Panc1 (cell line): ENCODE results near the gene PSMD8. TPM values are rescaled to one million over a fixed set of nuclear protein-coding genes. Genes with fewer than 3 reads are reported as not detected.
A peak's percentile ranks its signal among the peaks of the same experiment; 100 is the strongest.

Experiments used
- ATAC-seq: fragments of 200-7000 bp; cut with Tn5 transposase; 2 replicates; pipeline ENCODE4 v1.9.1; 2020; ENCODE audit warnings: mild to moderate bottlenecking, moderate library complexity
- BruUV-seq: library from RNA; stranded (reverse); fragments of 400-500 nt; replicated peaks from 2 replicates; lab custom pipeline; 2021; lab: Mats Ljungman, UMichigan
- CTCF ChIA-PET: fragments of 300-600 bp; sonication (Branson Sonifier 250); formaldehyde crosslinking; loops from one replicate; lab custom pipeline; 2022; ENCODE audit warnings: antibody characterized with exemption; lab: Charles Lee
- POLR2A ChIA-PET: fragments of 300-600 bp; sonication (Branson Sonifier 250); formaldehyde crosslinking; loops from one replicate; lab custom pipeline; 2022; ENCODE audit warnings: antibody characterized with exemption; lab: Charles Lee
- DNase-seq: peaks from one replicate; pipeline ENCODE4 v3.0.0-alpha.2; 2010; ENCODE audit warnings: low read depth, low spot score
- H3K27ac ChIP-seq: 2 replicates; pipeline ENCODE4 v1.5.1; 2011; ENCODE audit warnings: mild to moderate bottlenecking, low read length, inconsistent platforms
- H3K27me3 ChIP-seq: fragments of 200-500 bp; sonication (Bioruptor generic); 2 replicates; pipeline ENCODE4 v1.6.0; 2014; ENCODE audit warnings: low read length, inconsistent platforms; ENCODE audit not compliant: control insufficient read depth, insufficient read depth
- H3K36me3 ChIP-seq: fragments of 200-500 bp; sonication (Bioruptor generic); 2 replicates; pipeline ENCODE4 v1.5.1; 2014; ENCODE audit warnings: inconsistent platforms, mild to moderate bottlenecking, low read length, moderate library complexity; ENCODE audit not compliant: control insufficient read depth, insufficient read depth
- H3K4me1 ChIP-seq: 2 replicates; pipeline ENCODE4 v1.5.1; 2011; ENCODE audit warnings: inconsistent platforms, mild to moderate bottlenecking, low read length, moderate library complexity; ENCODE audit not compliant: control insufficient read depth, insufficient read depth
- H3K4me3 ChIP-seq, 2 experiments: 2 replicates each; pipeline ENCODE4 v1.5.1; 2011 to 2012; ENCODE audit warnings: low read depth in 2 of 2, low read length in 2 of 2, mild to moderate bottlenecking in 2 of 2, inconsistent platforms in 1 of 2, moderate library complexity in 1 of 2
- H3K9me3 ChIP-seq: fragments of 200-500 bp; sonication (Bioruptor generic); 2 replicates; pipeline ENCODE4 v1.5.1; 2014; ENCODE audit warnings: low read depth, mild to moderate bottlenecking, inconsistent platforms, low read length, moderate library complexity; ENCODE audit not compliant: control insufficient read depth, insufficient read depth
- POLR2AphosphoS5 ChIP-seq: IDR thresholded peaks from 2 replicates; pipeline ENCODE4 v1.6.1; 2012; ENCODE audit warnings: mild to moderate bottlenecking, low read depth, low read length, moderate library complexity
- SIN3A ChIP-seq: IDR thresholded peaks from 2 replicates; pipeline ENCODE4 v1.6.1; 2012; ENCODE audit warnings: low read depth, mild to moderate bottlenecking, low read length, moderate library complexity, borderline replicate concordance; ENCODE audit not compliant: insufficient read depth
- TCF7L2 ChIP-seq: IDR thresholded peaks from 2 replicates; pipeline ENCODE4 v1.6.1; 2011; ENCODE audit warnings: mild to moderate bottlenecking, low read depth, low read length, inconsistent platforms
- in situ Hi-C: cut with HindIII; loops from 2 replicates; pipeline ENCODE4 v1.10.0; 2016; ENCODE audit warnings: low sequenced_read_pairs, low pct_unique_long_range_greater_than_20kb
- intact Hi-C: fragments of 100-400 bp; cut with micrococcal nuclease; formaldehyde crosslinking; loops from one replicate; pipeline ENCODE4 v1.10.0; 2022; ENCODE audit not compliant: unreplicated experiment
- total RNA-seq: library from RNA; stranded (reverse); gene quantifications from one replicate; pipeline ENCODE4 v1.2.1, GENCODE V29; 2021; ENCODE audit not compliant: unreplicated experiment
- TF ChIP-seq, protein P1 (sequence below): fragments of 450-650 bp; IDR thresholded peaks from 2 replicates; pipeline ENCODE4 v1.5.1; 2017; ENCODE audit warnings: mild to moderate bottlenecking
- TF ChIP-seq, protein P2 (sequence below), 2 experiments: IDR thresholded peaks; 2 replicates each; pipeline ENCODE4 v1.6.1; 2011 to 2012; ENCODE audit warnings: low read depth in 2 of 2, control low read depth in 1 of 2, low read length in 1 of 2, mild to moderate bottlenecking in 1 of 2, moderate library complexity in 1 of 2; ENCODE audit not compliant: insufficient read depth in 1 of 2

Gene PSMD8
- total RNA-seq, 1 experiment from 2014 or later: 388 TPM

DNA sequence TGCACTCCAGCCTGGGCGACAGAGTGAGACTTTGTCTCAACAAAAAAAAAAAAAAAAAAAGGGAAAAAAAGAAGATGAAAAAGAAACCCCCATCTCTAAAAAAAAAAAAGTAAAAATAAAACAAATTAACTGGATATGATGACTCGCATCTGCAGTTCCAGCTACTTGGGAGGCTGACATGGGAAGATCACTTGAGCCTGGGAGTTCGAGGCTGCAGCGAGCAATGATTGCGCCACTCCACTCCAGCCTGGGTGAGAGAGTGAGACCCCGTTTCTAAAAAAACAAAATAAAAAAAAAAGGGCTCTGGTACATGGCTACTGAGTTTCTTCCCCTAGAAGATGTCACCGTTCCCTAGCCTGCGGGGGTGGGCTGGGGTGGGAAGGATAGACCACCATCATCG lies 41.1 kb upstream of the PSMD8 start:
- no peaks in the 10 kb centered on the region for H3K27me3 ChIP-seq
- DNase-seq: no peak
- H3K4me1 ChIP-seq: peaks cover 4% of the 10 kb centered on the region; the same call in 1 of the 2 replicates
- BruUV-seq: no TSS peak
- intact Hi-C loops (no loop called here), in situ Hi-C loops (no loop called here)
- CTCF ChIA-PET: interaction anchor here (0.6 kb wide), 1 partner anchor 100 kb away, joined by 17 read pairs; no protein-coding TSS in a partner anchor
- no peaks in the 10 kb centered on the region for H3K36me3 ChIP-seq
- H3K27ac ChIP-seq: no peak overlapping the region
- POLR2A ChIA-PET: no interaction called here
- no peak overlapping the region for H3K4me3 ChIP-seq
- H3K9me3 ChIP-seq: no peaks in the 10 kb centered on the region
- no peak for ATAC-seq
- no peak for TF ChIP-seq TCF7L2
- no peak for TF ChIP-seq POLR2AphosphoS5
- TF ChIP-seq, protein P1, sequence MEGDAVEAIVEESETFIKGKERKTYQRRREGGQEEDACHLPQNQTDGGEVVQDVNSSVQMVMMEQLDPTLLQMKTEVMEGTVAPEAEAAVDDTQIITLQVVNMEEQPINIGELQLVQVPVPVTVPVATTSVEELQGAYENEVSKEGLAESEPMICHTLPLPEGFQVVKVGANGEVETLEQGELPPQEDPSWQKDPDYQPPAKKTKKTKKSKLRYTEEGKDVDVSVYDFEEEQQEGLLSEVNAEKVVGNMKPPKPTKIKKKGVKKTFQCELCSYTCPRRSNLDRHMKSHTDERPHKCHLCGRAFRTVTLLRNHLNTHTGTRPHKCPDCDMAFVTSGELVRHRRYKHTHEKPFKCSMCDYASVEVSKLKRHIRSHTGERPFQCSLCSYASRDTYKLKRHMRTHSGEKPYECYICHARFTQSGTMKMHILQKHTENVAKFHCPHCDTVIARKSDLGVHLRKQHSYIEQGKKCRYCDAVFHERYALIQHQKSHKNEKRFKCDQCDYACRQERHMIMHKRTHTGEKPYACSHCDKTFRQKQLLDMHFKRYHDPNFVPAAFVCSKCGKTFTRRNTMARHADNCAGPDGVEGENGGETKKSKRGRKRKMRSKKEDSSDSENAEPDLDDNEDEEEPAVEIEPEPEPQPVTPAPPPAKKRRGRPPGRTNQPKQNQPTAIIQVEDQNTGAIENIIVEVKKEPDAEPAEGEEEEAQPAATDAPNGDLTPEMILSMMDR: no peak
- no peak for TF ChIP-seq SIN3A
- TF ChIP-seq, protein P2, sequence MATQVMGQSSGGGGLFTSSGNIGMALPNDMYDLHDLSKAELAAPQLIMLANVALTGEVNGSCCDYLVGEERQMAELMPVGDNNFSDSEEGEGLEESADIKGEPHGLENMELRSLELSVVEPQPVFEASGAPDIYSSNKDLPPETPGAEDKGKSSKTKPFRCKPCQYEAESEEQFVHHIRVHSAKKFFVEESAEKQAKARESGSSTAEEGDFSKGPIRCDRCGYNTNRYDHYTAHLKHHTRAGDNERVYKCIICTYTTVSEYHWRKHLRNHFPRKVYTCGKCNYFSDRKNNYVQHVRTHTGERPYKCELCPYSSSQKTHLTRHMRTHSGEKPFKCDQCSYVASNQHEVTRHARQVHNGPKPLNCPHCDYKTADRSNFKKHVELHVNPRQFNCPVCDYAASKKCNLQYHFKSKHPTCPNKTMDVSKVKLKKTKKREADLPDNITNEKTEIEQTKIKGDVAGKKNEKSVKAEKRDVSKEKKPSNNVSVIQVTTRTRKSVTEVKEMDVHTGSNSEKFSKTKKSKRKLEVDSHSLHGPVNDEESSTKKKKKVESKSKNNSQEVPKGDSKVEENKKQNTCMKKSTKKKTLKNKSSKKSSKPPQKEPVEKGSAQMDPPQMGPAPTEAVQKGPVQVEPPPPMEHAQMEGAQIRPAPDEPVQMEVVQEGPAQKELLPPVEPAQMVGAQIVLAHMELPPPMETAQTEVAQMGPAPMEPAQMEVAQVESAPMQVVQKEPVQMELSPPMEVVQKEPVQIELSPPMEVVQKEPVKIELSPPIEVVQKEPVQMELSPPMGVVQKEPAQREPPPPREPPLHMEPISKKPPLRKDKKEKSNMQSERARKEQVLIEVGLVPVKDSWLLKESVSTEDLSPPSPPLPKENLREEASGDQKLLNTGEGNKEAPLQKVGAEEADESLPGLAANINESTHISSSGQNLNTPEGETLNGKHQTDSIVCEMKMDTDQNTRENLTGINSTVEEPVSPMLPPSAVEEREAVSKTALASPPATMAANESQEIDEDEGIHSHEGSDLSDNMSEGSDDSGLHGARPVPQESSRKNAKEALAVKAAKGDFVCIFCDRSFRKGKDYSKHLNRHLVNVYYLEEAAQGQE (IDR thresholded peaks at IDR 0.05; ENCODE audit: insufficient read depth in 1 of 2, low read depth in 2 of 2, low read length in 1 of 2): no peak

DNA sequence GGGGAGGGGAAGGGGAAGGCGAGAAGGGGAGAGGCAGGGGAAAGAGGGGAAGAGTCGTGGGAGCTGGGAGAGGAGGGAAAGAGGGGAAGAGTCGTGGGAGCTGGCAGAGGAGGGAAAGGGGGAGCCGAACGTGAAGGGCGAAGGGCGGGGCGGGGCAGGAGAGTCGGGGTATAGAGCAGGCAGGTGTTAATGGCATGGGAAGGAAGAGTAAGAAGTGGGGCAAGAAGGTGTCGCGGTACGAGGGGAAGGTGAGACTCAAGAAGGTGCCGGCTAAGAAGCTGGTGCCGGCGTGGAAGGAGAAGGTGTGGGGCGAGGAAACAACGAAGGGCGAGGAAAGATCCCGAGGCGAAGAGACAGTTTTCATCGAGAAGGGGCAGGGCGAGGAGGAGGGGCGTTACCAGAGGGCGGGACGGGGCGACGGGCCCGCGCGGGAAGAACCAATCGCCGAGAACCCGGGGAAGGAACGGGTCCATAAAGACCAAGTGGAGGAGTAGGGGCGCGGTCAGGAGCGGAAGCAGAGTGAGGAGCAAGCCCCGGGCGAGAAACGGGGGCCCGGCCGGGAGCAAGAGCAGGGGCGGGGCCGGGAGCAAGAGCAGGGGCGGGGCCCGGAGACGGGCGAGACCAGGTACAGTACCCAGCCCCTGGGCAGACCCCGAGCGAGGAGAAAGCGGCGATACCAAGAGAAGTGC lies 38.3 kb upstream of the PSMD8 start:
- H3K4me1 ChIP-seq: peaks cover 4% of the 10 kb centered on the region; the same call in 1 of the 2 replicates
- TF ChIP-seq, protein P1: no peak
- no peak; the same call in 1 of the 2 replicates for TF ChIP-seq POLR2AphosphoS5
- TF ChIP-seq, protein P2 (IDR thresholded peaks at IDR 0.05; ENCODE audit: insufficient read depth in 1 of 2, low read depth in 2 of 2, low read length in 1 of 2): no peak
- TF ChIP-seq TCF7L2: no peak
- TF ChIP-seq SIN3A: no peak; the same call in 1 of the 2 replicates
- BruUV-seq: no TSS peak
- ChIA-PET POLR2A (interaction anchor here (0.6 kb wide), 3 partner anchors 111 to 953 kb away, joined by 3 to 4 read pairs (median 4); no protein-coding TSS in a partner anchor), CTCF (interaction anchor here (0.6 to 1.6 kb wide), 5 partner anchors 38 to 101 kb away, joined by 3 to 10 read pairs (median 5); partner anchors contain the start of gene PSMD8)
- peak overlapping the region; percentile 72 to 96 for H3K4me3 ChIP-seq
- no peaks in the 10 kb centered on the region for H3K9me3 ChIP-seq
- H3K27me3 ChIP-seq: no peaks in the 10 kb centered on the region
- intact Hi-C loops: loop anchor here (1.0 to 2.0 kb wide), 2 partner anchors 91 to 103 kb away; no protein-coding TSS in a partner anchor
- DNase-seq: peak; percentile 83
- H3K36me3 ChIP-seq: no peaks in the 10 kb centered on the region
- peak overlapping the region; percentile 80 for H3K27ac ChIP-seq
- in situ Hi-C loops: no loop called here
- ATAC-seq: peak; percentile 89
